Activated CD4-positive, CD25-positive, alpha-beta regulatory T cell treated with anti-CD3 and anti-CD28 coated beads, Interleukin-2, amount 50 U/mL, for 24 hours (primary cell): ENCODE data around the gene TSPAN9.

Experiments used
- ATAC-seq, 2 donors: fragments of 150-1000 bp; cut with Tn5 transposase; one replicate each; pipeline ENCODE4 v1.10.0; 2021; ENCODE audit warnings: mild to moderate bottlenecking in 1 of 2, moderate library complexity in 1 of 2

Gene TSPAN9

GRCh38 chr12:3323002-3323685 is 246.0 kb downstream of the TSPAN9 start:
- no peak for ATAC-seq

- ATAC-seq = no peak
Measured at GRCh38 chr12:3325736-3326135, 248.6 kb downstream of the TSPAN9 start.

GRCh38 chr12:3326156-3326849 is 249.1 kb downstream of the TSPAN9 start:
- ATAC-seq = no peak

GRCh38 chr12:3326850-3327780 is 249.9 kb downstream of the TSPAN9 start:
- no peak for ATAC-seq

GRCh38 chr12:3328081-3328480 is 250.9 kb downstream of the TSPAN9 start:
- ATAC-seq = no peak

GRCh38 chr12:3328571-3328970 is 251.4 kb downstream of the TSPAN9 start:
- no peak for ATAC-seq

GRCh38 chr12:3329361-3329760 is 252.2 kb downstream of the TSPAN9 start:
- ATAC-seq = no peak

GRCh38 chr12:3330976-3331510 is 253.9 kb downstream of the TSPAN9 start:
- no peak for ATAC-seq

GRCh38 chr12:3332188-3332587 is 255.0 kb downstream of the TSPAN9 start:
- no peak for ATAC-seq

- ATAC-seq = no peak
Measured at GRCh38 chr12:3333583-3333982, 256.4 kb downstream of the TSPAN9 start.

GRCh38 chr12:3333991-3334391 is 256.8 kb downstream of the TSPAN9 start:
- no peak for ATAC-seq

- no peak for ATAC-seq
Measured at GRCh38 chr12:3335078-3335487, 257.9 kb downstream of the TSPAN9 start.
